HG03280 (cell line): ENCODE results near the gene EHD2.
A peak's percentile ranks its signal among the peaks of the same experiment; 100 is the strongest.
"Not testable (repeated sequence)": the region's sequence is repeated elsewhere in the genome, so short reads cannot be mapped to it uniquely, and the experiment has no call there.

ENCODE experiments used
- ATAC-seq: cut with Tn5 transposase; IDR thresholded peaks from one replicate; pipeline ENCODE4 v1.9.1; 2021; ENCODE audit warnings: mild to moderate bottlenecking, moderate library complexity; ENCODE audit not compliant: unreplicated experiment

Gene EHD2

DNA sequence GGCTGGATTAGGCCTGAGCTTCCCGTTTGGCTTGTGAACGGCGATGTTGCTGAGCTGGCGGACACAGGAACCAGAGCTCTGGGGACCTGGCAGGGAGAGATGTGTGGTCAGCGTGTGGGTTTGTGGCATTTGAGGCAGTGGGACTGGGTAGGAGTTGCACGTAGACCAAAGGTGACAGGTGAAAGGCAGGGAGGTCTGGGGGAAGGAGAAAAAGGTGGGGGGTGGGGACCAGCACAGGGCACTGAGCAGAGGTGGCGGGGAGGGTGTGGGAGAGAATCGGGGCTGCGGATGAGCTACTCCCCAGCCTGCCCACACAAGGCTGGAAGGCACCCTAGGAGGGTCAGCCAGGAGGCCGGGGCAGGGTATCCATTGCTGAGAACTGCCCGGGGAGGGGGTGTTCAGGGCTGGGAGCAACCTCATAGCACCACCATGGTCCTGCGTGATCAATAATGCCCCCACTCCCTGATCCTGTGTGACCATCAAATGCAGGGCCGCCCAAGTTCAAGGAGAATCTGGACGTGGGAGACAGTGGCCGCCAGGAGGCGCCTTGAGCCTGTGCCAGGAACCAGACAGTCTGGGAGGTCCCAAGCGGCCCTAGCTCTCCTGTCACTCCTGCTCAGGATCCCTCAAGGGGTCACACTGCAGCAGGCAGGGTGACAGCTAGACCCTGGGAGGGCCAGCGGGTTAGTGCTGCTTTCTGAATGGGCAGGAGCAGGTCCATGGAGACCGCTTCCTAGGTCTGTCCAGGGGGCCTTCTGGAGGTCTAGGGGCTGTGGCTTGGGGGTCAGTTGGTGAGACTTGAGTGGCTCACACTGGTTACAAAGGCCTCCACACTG lies 52.5 kb downstream of the EHD2 start:
- no peak for ATAC-seq

DNA sequence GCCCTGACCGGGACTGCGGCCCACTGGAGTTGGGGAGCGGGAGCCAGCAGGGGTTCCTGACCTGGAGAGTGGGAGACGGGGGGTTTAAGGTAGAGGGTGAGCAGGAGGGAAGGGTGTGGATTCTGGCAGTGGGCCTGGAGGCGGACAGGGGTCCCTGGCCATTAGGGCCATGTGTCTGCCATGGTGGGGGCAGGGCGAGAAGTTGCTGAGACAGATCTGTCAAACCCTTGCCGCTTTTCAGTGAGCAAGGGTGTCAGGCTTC lies 53.1 kb downstream of the EHD2 start:
- ATAC-seq = no peak

DNA sequence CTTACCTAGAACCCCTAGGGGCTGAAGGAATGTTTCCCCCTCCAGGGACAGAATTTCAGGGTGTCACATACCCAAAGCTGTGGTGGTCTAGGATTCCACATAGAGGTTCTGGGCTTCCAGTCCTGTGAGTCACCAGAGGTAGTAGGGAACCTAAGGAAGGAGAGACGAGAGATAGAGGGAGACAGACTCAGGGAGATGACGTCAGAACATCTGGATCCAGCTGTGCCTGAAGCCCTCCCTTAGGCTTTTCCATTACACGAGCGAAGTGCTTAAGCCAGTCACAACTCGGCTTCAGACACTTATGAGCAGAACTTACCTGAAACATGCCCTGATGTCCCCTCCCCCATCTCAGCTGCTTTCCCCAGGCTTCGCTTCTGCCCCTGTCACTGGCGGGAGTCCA lies 53.4 kb downstream of the EHD2 start:
- no peak for ATAC-seq

- ATAC-seq = no peak
These were observed 54.1 kb downstream of the EHD2 start for GRCh38 chr19:47767349-47767748.

GRCh38 chr19:47768604-47769003 lies 55.4 kb downstream of the EHD2 start:
- ATAC-seq = no peak

- no peak for ATAC-seq
These were observed 56.3 kb downstream of the EHD2 start for GRCh38 chr19:47769534-47769933.

DNA sequence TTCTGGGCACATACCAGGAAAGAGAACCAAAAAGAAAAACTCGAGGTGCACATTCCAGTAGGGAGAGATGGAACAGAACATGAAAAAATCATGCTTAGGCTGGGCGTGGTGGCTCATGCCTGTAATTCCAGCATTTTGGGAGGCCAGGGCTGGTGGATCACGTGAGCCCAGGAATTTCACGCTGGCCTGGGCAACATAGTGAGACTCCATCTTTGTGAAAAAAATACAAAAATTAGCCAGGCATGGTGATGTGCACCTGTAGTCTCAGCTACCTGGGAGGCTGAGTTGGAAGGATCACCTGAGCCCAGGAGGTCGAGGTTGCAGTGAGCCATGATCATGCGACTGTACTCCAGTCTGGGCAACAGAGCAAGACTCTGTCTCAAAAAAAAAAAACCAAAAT lies 58.1 kb downstream of the EHD2 start:
- ATAC-seq = not testable (repeated sequence)

- no peak for ATAC-seq
These were observed 63.3 kb downstream of the EHD2 start for GRCh38 chr19:47776568-47776967.

- not testable (repeated sequence) for ATAC-seq
These were observed 64.2 kb downstream of the EHD2 start for GRCh38 chr19:47777245-47778048.

DNA sequence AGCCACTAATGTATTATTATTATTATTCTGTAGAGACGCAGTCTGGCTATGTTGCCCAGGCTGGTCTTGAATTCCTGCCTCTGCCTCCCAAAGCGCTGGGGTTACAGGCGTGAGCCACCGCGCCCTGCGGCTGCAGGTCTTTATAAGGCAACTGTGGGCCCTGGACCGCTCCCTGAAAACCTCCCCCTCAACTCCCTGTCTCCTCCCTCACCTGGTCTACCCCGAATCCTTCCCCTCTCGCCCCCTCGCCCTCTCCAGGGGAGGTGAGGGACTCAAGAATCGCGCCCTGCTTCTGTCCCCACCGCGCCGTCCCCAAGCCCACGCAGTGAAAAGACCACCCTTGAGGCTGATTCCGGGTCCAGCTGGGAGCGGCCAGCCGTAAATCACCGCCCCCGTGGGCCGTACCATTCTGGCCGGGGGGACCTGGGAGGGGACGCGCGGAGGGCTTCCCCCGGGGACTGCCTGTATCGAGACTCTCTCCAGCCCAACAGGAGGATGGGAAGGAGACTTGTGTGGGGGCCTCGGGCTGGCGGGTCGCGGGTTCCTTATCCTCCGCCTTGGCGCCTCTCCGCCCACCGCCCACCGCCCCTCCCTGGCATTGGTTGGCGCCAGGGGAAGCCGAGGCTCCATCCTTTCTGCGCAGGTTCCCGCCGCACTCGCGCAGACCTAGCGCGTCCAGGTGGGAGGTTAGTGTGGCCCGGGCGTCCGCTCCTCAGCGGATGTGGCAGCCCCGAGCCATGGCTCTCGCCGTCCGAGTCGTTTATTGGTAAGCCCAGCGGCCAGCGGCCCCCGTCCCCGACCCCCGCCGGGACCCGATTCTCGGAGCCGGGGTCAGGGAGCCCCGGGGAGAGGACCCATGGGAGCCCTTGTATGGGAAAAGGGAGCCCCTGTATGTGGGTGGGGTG lies 65.1 kb downstream of the EHD2 start, which contains the start of gene SELENOW:
Gene SELENOW (plus strand): TSS at position 655 of the 905 bp plus-strand sequence. CDS start 83 bp downstream, at position 738.
- ATAC-seq = peak; percentile 82

DNA sequence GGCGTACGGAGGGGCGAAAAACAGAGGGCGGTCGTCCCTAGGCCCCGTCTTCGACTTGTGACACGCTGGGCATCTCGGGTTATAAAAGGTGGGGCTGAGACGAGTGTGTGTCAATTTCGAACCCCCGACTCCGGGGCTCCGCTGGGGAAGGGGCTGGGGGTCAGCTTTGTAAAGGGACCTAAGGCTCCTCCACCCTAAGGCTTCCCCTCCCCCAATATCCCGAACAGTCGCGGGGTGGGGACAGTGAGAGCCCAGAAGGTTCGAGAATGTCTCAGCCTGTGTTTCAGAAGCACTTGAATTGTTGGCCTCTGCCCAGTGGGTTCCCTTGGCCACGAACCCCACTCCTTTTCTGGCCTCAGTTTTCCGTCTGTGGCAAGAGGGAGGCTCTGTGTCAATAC lies 65.7 kb downstream of the EHD2 start:
- ATAC-seq = no peak

- no peak for ATAC-seq
These were observed 66.4 kb downstream of the EHD2 start for GRCh38 chr19:47779524-47780214.

GRCh38 chr19:47780215-47780551 lies 67.0 kb downstream of the EHD2 start:
- ATAC-seq = no peak

GRCh38 chr19:47781590-47782262 lies 68.5 kb downstream of the EHD2 start:
- ATAC-seq = no peak

DNA sequence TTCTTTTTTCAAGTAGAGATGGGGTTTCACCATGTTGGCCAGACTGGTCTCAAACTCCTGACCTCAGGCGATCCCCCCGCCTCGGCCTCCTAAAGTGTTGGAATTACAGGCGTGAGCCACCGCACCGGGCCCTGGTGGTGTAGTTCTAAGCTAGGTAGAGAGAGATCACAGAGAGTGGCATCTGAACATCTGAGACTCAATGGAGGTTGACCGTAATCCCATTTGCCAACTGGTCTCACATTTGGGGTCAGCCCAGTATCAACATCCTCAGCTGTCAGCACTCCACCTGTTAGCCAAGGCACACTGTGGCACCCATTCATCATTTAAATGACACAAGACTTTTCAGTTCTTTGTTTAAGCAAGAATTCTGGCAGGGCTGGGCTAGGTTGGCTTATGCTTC lies 73.3 kb downstream of the EHD2 start:
- ATAC-seq = no peak

- not testable (repeated sequence) for ATAC-seq
These were observed 74.1 kb downstream of the EHD2 start for GRCh38 chr19:47787307-47787706.

DNA sequence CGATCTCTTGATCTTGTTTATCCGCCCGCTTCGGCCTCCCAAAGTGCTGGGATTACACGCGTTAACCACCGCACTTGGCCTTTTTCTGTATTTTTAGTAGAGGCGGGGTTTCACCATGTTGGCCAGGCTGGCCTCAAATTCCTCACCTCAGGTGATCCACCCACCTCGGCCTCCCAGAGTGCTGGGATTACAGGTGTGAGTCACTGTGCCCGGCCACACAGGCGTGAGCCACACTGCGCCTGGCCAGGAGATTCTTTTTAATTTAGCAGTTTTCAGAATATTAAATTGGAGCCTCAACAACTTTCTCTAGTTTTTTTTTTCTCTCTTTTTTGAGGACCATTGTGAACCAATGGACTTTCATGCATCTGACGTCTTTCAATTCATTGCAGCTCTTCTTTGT lies 76.6 kb downstream of the EHD2 start:
- not testable (repeated sequence) for ATAC-seq

- no peak for ATAC-seq
These were observed 77.2 kb downstream of the EHD2 start for GRCh38 chr19:47790398-47790814.

DNA sequence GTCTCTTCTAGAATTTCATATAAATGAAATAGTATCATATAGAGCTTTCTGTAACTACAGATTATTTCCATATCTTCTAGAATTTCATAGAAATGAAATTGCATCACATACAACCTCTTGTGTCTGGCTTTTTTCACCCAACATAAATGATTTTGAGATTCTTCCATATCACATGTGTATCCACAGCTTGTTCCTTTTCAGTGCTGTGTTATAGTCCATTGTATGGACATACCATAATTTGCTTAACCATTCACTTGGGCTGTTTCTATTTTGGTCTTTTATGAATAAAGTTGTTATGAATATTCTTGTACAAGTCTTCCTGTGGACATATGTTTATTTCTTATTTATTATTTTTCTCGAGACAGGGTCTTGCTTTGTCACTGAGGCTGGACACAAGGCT lies 79.4 kb downstream of the EHD2 start:
- no peak for ATAC-seq
